ENCODE results near the gene LDOC1.
"Not testable (repeated sequence)": the region's sequence is repeated elsewhere in the genome, so short reads cannot be mapped to it uniquely, and the experiment has no call there.

Gene LDOC1

GRCh38 chrX:141176586-141177451 is at the start of gene LDOC1:
Gene LDOC1, minus strand, starts transcription at chrX:141177129. Its CDS starts 108 bp downstream, at chrX:141177021.
- DNase-seq: no peak

GRCh38 chrX:141221611-141222010 is 44.7 kb upstream of the LDOC1 start:
- no peak for DNase-seq

- DNase-seq: no peak
Observed at GRCh38 chrX:141220342-141221008, 43.5 kb upstream of the LDOC1 start.

DNA sequence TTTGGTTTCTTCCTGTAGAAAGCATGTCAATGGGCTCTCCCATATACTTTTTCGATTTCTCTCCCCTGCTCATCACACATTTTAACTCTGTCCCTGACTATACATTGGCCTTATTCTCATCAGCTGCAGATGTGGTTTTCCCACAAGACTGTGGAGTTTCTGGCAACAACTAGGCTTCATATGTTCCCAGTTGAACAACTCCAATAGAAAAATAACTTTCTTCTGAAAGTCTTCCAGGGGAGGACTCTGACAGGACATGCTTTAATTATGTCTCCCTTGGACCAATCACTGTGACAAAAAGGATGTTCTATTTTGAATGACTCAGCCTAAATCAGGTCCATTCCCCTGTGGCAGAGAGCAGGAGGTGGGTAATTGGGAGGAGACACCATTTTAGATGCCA is 37.3 kb upstream of the LDOC1 start:
- no peak for DNase-seq

- no peak for DNase-seq
Observed at GRCh38 chrX:141201962-141202361, 25.0 kb upstream of the LDOC1 start.

DNA sequence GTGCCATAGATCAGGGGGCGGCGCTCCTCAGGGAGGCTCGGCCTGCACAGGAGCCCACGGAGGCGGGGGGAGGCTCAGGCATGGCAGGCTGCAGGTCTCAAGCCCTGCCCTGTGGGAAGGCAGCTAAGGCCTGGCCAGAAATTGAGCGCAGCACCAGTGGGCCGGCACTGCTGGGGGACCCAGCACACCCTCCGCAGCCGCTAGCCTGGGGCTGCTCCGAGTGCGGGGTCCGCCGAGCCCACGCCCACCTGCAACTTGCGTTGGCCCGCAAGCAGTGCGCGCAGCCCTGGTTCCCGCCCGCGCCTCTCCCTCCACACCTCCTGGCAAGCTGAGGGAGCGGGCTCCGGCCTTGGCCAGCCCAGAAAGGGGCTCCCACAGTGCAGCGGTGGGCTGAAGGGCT is 11.6 kb upstream of the LDOC1 start:
- not testable (repeated sequence) for DNase-seq

GRCh38 chrX:141185366-141185765 is 8.4 kb upstream of the LDOC1 start:
- DNase-seq: no peak

- no peak for DNase-seq
Observed at GRCh38 chrX:141183000-141183399, 6.1 kb upstream of the LDOC1 start.

DNA sequence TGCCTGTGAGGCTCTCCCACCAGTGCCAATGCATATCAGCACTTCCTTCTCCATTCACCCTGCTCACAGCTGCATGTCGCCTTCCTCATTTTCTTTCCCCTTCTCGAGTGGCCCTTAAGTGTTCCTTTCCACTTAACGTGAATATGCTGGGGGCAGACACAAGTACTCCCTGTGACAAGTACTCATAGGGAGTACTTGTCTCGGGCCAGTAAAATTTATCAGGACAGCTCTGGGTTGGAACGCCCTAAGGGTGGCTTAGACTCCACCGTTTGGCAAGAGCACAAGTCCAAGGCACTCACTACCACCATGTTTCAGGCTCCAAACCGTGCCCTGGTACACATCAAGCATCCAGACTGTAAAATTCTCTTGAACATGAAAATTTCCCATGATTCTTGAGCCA is 3.9 kb upstream of the LDOC1 start:
- DNase-seq: no peak

GRCh38 chrX:141175786-141176185 is 1.1 kb downstream of the LDOC1 start:
- DNase-seq: no peak

DNA sequence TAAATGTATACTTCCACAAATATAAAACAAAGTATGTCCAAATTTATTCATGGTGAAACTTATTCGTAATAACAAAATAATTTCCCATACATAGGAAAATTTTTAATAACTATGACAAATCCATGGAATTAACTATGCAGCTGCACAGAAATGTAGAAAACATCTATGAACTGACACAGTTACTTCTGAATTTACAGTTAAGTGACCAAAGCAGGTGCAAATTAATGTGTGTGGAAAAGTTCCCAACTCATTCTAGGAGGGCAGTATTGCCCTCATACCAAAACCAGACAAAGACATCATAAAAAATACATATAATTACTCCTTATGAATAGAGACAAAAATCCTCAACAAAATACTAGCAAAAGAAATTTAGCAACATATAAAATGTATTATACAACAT is 12.5 kb downstream of the LDOC1 start:
- no peak for DNase-seq

DNA sequence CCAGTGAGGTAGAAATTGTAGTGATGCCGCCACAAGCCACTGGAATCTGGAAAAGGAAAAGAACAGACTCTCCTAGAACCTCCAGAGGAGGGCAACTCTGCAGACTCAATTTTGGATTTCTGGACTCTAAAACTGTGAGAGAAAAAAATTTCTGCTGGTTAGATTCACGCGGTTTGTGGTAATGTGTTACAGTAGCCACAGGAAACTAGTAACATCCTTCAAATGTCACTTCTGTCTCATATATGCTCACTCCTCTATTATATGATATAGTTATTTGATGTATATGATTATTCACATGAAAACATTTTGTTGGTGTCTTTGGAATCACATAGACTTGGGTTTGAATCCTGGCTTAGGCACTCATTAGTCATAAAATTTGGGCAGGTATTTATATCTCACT is 18.8 kb downstream of the LDOC1 start:
- DNase-seq: no peak

- DNase-seq: not testable (repeated sequence)
Observed at GRCh38 chrX:141155231-141155630, 21.7 kb downstream of the LDOC1 start.

GRCh38 chrX:141142946-141143345 is 34.0 kb downstream of the LDOC1 start:
- no peak for DNase-seq

DNA sequence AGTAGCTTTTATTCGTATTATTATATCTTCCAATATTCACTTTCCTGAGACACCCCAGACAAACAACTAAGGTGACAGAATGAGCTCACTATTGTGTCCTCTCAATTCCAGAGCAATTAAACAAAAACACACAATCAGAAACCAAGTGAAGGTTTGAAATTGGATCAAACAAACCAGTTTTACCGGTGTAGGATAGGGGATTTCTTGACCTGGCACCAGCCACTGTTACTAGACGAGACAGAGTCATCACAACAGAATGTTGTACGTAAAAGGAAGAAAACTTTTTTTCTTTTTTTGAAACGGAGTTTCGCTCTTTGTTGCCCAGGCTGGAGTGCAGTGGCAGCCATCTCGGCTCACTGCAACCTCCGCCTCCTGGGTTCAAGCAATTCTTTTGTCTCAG is 43.7 kb downstream of the LDOC1 start:
- DNase-seq: no peak

DNA sequence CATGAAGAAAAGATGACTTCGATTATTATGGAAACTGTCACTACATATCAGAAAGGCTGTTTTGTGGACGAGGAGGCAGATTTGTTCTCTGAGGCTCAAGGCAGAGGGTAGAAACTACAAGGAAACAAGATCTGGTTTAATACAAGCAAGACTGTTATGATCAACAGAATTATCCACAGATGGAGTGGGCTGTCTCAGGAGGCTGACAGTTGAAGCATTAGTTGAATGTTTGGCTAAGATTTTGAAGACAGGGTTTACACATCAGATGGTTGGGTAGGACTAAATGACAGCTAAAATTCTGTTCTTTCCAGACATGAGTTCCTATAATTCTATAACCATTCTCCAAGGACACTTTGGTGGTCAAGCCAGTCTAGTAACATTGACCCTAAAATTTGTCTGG is 49.8 kb downstream of the LDOC1 start:
- no peak for DNase-seq
